ENCODE measurements around the gene ANKH.

DNA sequence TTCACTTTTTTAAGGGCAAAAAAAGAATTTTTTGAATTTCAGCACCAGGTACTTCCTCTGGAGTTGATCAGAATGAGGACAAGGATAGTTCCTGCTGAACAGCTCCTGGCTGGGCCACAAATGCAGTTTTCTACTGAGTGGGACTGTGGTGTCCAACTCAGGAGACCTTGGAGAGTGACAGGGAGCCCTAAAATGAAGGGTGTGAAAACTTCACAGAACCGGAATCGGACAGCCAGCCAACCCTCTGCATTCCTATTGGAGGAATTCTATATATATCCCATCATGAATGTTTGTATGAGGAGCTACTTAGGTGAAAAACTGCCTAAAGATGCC is 40.6 kb downstream of the ANKH start:
- TF ChIP-seq, protein P1, sequence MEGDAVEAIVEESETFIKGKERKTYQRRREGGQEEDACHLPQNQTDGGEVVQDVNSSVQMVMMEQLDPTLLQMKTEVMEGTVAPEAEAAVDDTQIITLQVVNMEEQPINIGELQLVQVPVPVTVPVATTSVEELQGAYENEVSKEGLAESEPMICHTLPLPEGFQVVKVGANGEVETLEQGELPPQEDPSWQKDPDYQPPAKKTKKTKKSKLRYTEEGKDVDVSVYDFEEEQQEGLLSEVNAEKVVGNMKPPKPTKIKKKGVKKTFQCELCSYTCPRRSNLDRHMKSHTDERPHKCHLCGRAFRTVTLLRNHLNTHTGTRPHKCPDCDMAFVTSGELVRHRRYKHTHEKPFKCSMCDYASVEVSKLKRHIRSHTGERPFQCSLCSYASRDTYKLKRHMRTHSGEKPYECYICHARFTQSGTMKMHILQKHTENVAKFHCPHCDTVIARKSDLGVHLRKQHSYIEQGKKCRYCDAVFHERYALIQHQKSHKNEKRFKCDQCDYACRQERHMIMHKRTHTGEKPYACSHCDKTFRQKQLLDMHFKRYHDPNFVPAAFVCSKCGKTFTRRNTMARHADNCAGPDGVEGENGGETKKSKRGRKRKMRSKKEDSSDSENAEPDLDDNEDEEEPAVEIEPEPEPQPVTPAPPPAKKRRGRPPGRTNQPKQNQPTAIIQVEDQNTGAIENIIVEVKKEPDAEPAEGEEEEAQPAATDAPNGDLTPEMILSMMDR (IDR thresholded peaks at IDR 0.05; ENCODE audit: low read depth, low read length, missing input control) = no peak
- TF ChIP-seq EGR1 (IDR thresholded peaks at IDR 0.05; ENCODE audit: low read depth in 2 of 2) (no peak), NR2F2 (IDR thresholded peaks at IDR 0.05) (no peak), RAD21 (IDR thresholded peaks at IDR 0.05) (no peak), FOXA1 (IDR thresholded peaks at IDR 0.05) (no peak), TAF1 (conservative IDR thresholded peaks at IDR 0.05) (no peak), RXRA (IDR thresholded peaks at IDR 0.05) (no peak), JUND (IDR thresholded peaks at IDR 0.05) (no peak)
- TF ChIP-seq, protein P2, sequence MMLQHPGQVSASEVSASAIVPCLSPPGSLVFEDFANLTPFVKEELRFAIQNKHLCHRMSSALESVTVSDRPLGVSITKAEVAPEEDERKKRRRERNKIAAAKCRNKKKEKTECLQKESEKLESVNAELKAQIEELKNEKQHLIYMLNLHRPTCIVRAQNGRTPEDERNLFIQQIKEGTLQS (IDR thresholded peaks at IDR 0.05) = no peak
- TF ChIP-seq, protein P3, sequence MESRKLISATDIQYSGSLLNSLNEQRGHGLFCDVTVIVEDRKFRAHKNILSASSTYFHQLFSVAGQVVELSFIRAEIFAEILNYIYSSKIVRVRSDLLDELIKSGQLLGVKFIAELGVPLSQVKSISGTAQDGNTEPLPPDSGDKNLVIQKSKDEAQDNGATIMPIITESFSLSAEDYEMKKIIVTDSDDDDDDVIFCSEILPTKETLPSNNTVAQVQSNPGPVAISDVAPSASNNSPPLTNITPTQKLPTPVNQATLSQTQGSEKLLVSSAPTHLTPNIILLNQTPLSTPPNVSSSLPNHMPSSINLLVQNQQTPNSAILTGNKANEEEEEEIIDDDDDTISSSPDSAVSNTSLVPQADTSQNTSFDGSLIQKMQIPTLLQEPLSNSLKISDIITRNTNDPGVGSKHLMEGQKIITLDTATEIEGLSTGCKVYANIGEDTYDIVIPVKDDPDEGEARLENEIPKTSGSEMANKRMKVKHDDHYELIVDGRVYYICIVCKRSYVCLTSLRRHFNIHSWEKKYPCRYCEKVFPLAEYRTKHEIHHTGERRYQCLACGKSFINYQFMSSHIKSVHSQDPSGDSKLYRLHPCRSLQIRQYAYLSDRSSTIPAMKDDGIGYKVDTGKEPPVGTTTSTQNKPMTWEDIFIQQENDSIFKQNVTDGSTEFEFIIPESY (IDR thresholded peaks at IDR 0.05) = no peak
- TF ChIP-seq, protein P4, sequence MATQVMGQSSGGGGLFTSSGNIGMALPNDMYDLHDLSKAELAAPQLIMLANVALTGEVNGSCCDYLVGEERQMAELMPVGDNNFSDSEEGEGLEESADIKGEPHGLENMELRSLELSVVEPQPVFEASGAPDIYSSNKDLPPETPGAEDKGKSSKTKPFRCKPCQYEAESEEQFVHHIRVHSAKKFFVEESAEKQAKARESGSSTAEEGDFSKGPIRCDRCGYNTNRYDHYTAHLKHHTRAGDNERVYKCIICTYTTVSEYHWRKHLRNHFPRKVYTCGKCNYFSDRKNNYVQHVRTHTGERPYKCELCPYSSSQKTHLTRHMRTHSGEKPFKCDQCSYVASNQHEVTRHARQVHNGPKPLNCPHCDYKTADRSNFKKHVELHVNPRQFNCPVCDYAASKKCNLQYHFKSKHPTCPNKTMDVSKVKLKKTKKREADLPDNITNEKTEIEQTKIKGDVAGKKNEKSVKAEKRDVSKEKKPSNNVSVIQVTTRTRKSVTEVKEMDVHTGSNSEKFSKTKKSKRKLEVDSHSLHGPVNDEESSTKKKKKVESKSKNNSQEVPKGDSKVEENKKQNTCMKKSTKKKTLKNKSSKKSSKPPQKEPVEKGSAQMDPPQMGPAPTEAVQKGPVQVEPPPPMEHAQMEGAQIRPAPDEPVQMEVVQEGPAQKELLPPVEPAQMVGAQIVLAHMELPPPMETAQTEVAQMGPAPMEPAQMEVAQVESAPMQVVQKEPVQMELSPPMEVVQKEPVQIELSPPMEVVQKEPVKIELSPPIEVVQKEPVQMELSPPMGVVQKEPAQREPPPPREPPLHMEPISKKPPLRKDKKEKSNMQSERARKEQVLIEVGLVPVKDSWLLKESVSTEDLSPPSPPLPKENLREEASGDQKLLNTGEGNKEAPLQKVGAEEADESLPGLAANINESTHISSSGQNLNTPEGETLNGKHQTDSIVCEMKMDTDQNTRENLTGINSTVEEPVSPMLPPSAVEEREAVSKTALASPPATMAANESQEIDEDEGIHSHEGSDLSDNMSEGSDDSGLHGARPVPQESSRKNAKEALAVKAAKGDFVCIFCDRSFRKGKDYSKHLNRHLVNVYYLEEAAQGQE (IDR thresholded peaks at IDR 0.05) = no peak
- TF ChIP-seq, protein P5, sequence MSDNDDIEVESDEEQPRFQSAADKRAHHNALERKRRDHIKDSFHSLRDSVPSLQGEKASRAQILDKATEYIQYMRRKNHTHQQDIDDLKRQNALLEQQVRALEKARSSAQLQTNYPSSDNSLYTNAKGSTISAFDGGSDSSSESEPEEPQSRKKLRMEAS (IDR thresholded peaks at IDR 0.05) = no peak
